Endothelial cell of umbilical vein (primary cell): ENCODE measurements around the gene LRP1B. TPM values are rescaled to one million over a fixed set of nuclear protein-coding genes. Genes with fewer than 3 reads are reported as not detected.

Source experiments
- BruUV-seq: library from RNA; stranded (reverse); fragments of 400-500 nt; replicated peaks from 2 replicates; lab custom pipeline; 2021; lab: Mats Ljungman, UMichigan
- CTCF ChIA-PET: fragments of 300-600, 350-600 bp; sonication (Branson Sonifier 250); formaldehyde crosslinking; loops from one replicate; lab custom pipeline; 2021; ENCODE audit warnings: antibody characterized with exemption, inconsistent platforms; lab: Charles Lee
- POLR2A ChIA-PET: fragments of 300-600, 350-600 bp; sonication (Branson Sonifier 250); formaldehyde crosslinking; loops from one replicate; lab custom pipeline; 2021; ENCODE audit warnings: antibody characterized with exemption, inconsistent platforms; lab: Charles Lee
- DNase-seq: peaks from one replicate; pipeline ENCODE4 v3.0.0-alpha.2; 2011; ENCODE audit warnings: low read depth, low spot score
- FAIRE-seq: peaks from 2 replicates; lab custom pipeline; 2011; peaks lifted over from hg19 to GRCh38; lab: Jason Lieb, UNC
- H2AFZ ChIP-seq: 2 replicates; pipeline ENCODE4 v1.6.0; 2012; ENCODE audit warnings: low read depth, low read length, control low read depth, inconsistent platforms
- H3K27ac ChIP-seq: 2 replicates; pipeline ENCODE4 v1.5.1; 2011; ENCODE audit warnings: low read depth, mild to moderate bottlenecking, control low read depth, low read length, moderate library complexity; ENCODE audit not compliant: insufficient read depth
- H3K27me3 ChIP-seq, 2 experiments: 2 replicates each; pipeline versions ENCODE4 v1.6.0 to v1.6.1; 2011; ENCODE audit warnings: low read length in 2 of 2, mixed read lengths in 1 of 2; ENCODE audit not compliant: control insufficient read depth in 2 of 2, insufficient read depth in 2 of 2
- H3K36me3 ChIP-seq, 2 experiments: 2 replicates in 1 of 2; 3 replicates in 1 of 2; pipeline ENCODE4 v1.5.1; 2011; ENCODE audit warnings: low read length in 2 of 2, mild to moderate bottlenecking in 1 of 2, moderate library complexity in 1 of 2; ENCODE audit not compliant: control insufficient read depth in 2 of 2, insufficient read depth in 2 of 2; ENCODE audit errors: extremely low read depth in 1 of 2
- H3K4me1 ChIP-seq: 3 replicates; pipeline ENCODE4 v1.5.1; 2011; ENCODE audit warnings: mild to moderate bottlenecking, low read length; ENCODE audit not compliant: control insufficient read depth, insufficient read depth; ENCODE audit errors: extremely low read depth
- H3K4me2 ChIP-seq: 2 replicates; pipeline ENCODE4 v1.6.1; 2011; ENCODE audit warnings: low read length, control low read depth, mixed read lengths; ENCODE audit not compliant: insufficient read depth
- H3K4me3 ChIP-seq, 3 experiments: fragments of 200-600 bp in 1 of 3; sonication (generic), shearing (Covaris generic) in 1 of 3; replicated peaks in 1 of 3; 2 replicates each; pipeline ENCODE4 v1.5.1; 2011 to 2016; ENCODE audit warnings: control low read depth in 3 of 3, low read length in 3 of 3, mild to moderate bottlenecking in 2 of 3, inconsistent platforms in 1 of 3, low read depth in 1 of 3, moderate library complexity in 1 of 3; ENCODE audit not compliant: insufficient read depth in 1 of 3
- H3K79me2 ChIP-seq: 2 replicates; pipeline ENCODE4 v1.6.0; 2012; ENCODE audit warnings: low read length, inconsistent platforms; ENCODE audit not compliant: control insufficient read depth, insufficient read depth
- H3K9ac ChIP-seq: replicated peaks from 2 replicates; pipeline ENCODE3; 2011; ENCODE audit warnings: low read length, control low read depth; ENCODE audit not compliant: insufficient read depth; ENCODE audit errors: extremely low read depth
- H3K9me1 ChIP-seq: replicated peaks from 3 replicates; pipeline ENCODE4 v1.6.0; 2011; ENCODE audit warnings: mild to moderate bottlenecking, low read length; ENCODE audit not compliant: control insufficient read depth, insufficient read depth; ENCODE audit errors: extremely low read depth
- H3K9me3 ChIP-seq: replicated peaks from 2 replicates; pipeline ENCODE4 v1.5.1; 2012; ENCODE audit warnings: low read length, inconsistent platforms; ENCODE audit not compliant: control insufficient read depth, insufficient read depth
- H4K20me1 ChIP-seq: replicated peaks from 2 replicates; pipeline ENCODE3; 2011; ENCODE audit warnings: mild to moderate bottlenecking, low read length; ENCODE audit not compliant: control insufficient read depth, insufficient read depth; ENCODE audit errors: extremely low read depth
- CTCF ChIP-seq, 2 donors: IDR thresholded peaks; 1 replicate in 1 of 2; 2 replicates in 1 of 2; pipeline ENCODE4 v1.5.1; 2011; ENCODE audit warnings: low read length in 2 of 2, mild to moderate bottlenecking in 2 of 2, moderate library complexity in 2 of 2, control low read depth in 1 of 2, inconsistent platforms in 1 of 2, low read depth in 1 of 2; ENCODE audit not compliant: insufficient read depth in 1 of 2; ENCODE audit errors: extremely low read depth in 1 of 2
- EZH2 ChIP-seq: IDR thresholded peaks from 2 replicates; pipeline ENCODE4 v1.6.1; 2012; ENCODE audit warnings: borderline replicate concordance, low read depth, mild to moderate bottlenecking, moderate library complexity, low read length, inconsistent platforms; ENCODE audit not compliant: severe bottlenecking
- FOS ChIP-seq: IDR thresholded peaks from 2 replicates; pipeline ENCODE4 v1.6.1; 2011; ENCODE audit warnings: mild to moderate bottlenecking, low read length, moderate library complexity, borderline replicate concordance; ENCODE audit not compliant: insufficient read depth
- GATA2 ChIP-seq: IDR thresholded peaks from 2 replicates; pipeline ENCODE4 v1.7.0; 2011; ENCODE audit warnings: low read depth, mild to moderate bottlenecking, moderate library complexity, mixed read lengths, low read length; ENCODE audit not compliant: insufficient read length, insufficient read depth
- JUN ChIP-seq: IDR thresholded peaks from 2 replicates; pipeline ENCODE4 v1.6.1; 2011; ENCODE audit warnings: borderline replicate concordance, low read depth; ENCODE audit not compliant: insufficient read length, insufficient read depth
- MAX ChIP-seq: IDR thresholded peaks from 2 replicates; pipeline ENCODE4 v1.6.1; 2011; ENCODE audit not compliant: insufficient read depth, insufficient read length
- MYC ChIP-seq: IDR thresholded peaks from one replicate; pipeline ENCODE4 v1.6.1; 2011; ENCODE audit warnings: mild to moderate bottlenecking, low read depth, low read length
- POLR2A ChIP-seq: IDR thresholded peaks from 2 replicates; pipeline ENCODE4 v1.6.1; 2012; ENCODE audit warnings: low read depth, mild to moderate bottlenecking, control low read depth, low read length
- POLR2AphosphoS5 ChIP-seq: IDR thresholded peaks from 2 replicates; pipeline ENCODE4 v1.6.1; 2012; ENCODE audit warnings: low read depth, mild to moderate bottlenecking, control low read depth, low read length, moderate library complexity; ENCODE audit not compliant: insufficient read depth
- dilution Hi-C: fragments of 300-500 bp; cut with MboI; formaldehyde crosslinking; loops from one replicate; pipeline ENCODE4 v1.15.0; 2019; ENCODE audit warnings: low sequenced_read_pairs; ENCODE audit not compliant: extremely low pct_ligation_motif_present
- intact Hi-C: fragments of 100-400 bp; cut with micrococcal nuclease; formaldehyde crosslinking; loops from one replicate; pipeline ENCODE4 v1.10.0; 2022
- polyA plus RNA-seq, 4 experiments: library from polyadenylated mRNA; depleted of rRNA in 3 of 4; stranded (reverse) in 3 of 4; unstranded in 1 of 4; fragments of >200 nt; gene quantifications; 2 replicates each; pipeline versions ENCODE4 v1.2.1 to v1.2.3, GENCODE V29; 2011 to 2012; ENCODE audit warnings: missing spikeins in 1 of 4
- total RNA-seq: library from RNA; stranded (reverse); gene quantifications from 2 replicates; pipeline ENCODE4 v1.2.3, GENCODE V29; 2021

The LRP1B gene
- total and polyA plus RNA-seq, 2 donors (not counting 3 experiments of a cell fraction or from before 2014, with no cell fraction given): 0.03 to 0.07 TPM

DNA sequence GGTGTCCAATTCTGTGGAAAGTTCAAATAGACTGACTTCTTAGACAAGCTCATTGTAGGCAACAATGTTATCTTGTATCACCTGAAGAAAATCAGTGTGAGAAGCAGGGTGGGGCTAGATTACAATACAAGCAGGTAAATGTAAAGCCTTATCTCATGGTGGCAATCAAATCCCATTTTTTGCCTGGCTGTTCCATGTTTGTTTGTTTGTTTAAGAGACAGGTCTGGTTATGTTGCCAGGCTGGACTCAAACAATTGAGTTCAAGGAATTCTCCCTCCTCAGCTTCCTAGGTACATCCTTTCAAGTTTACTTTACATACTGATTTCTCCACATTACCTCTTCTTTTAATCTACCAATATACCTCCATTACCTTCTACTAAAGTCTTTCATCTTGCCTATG is 464.6 kb downstream of the LRP1B start:
- Histone ChIP-seq H3K27me3 (no peaks in the 10 kb centered on the region), H3K36me3 (no peaks in the 10 kb centered on the region), H3K9me3 (no peaks in the 10 kb centered on the region), H3K4me2 (no peak overlapping the region), H3K27ac (no peak overlapping the region), H3K4me1 (no peaks in the 10 kb centered on the region), H3K79me2 (no peaks in the 10 kb centered on the region), H3K9me1 (no peaks in the 10 kb centered on the region), H3K9ac (no peak overlapping the region), H2AFZ (no peak overlapping the region), H3K4me3 (no peak overlapping the region), H4K20me1 (no peaks in the 10 kb centered on the region)
- no TSS peak for BruUV-seq
- FAIRE-seq (no peak), DNase-seq (no peak)
- CTCF ChIA-PET: no interaction called here
- intact Hi-C loops: no loop called here
- dilution Hi-C loops: no loop called here
- POLR2A ChIA-PET: no interaction called here
- no peak for TF ChIP-seq CTCF (IDR thresholded peaks at IDR 0.05; ENCODE audit: extremely low read depth in 1 of 2, insufficient read depth in 1 of 2, low read depth in 1 of 2, low read length in 2 of 2)

GRCh38 chr2:141660232-141660631 is 470.6 kb downstream of the LRP1B start:
- intact Hi-C loops: no loop called here
- no TSS peak for BruUV-seq

More at GRCh38 chr2:141660232-141660631, 470.6 kb downstream of the LRP1B start:
- ChIA-PET CTCF (no interaction called here), POLR2A (no interaction called here)
- Histone ChIP-seq H3K4me2 (no peak overlapping the region), H3K9me1 (no peaks in the 10 kb centered on the region), H3K27me3 (no peaks in the 10 kb centered on the region), H3K36me3 (no peaks in the 10 kb centered on the region), H4K20me1 (no peaks in the 10 kb centered on the region), H2AFZ (no peak overlapping the region), H3K9me3 (no peaks in the 10 kb centered on the region), H3K4me3 (no peak overlapping the region), H3K9ac (no peak overlapping the region), H3K4me1 (no peaks in the 10 kb centered on the region), H3K79me2 (no peaks in the 10 kb centered on the region), H3K27ac (no peak overlapping the region)
- DNase-seq: no peak
- FAIRE-seq: no peak
- no peak for TF ChIP-seq GATA2
- TF ChIP-seq CTCF (IDR thresholded peaks at IDR 0.05; ENCODE audit: extremely low read depth in 1 of 2, insufficient read depth in 1 of 2, low read depth in 1 of 2, low read length in 2 of 2): no peak
- no peak for TF ChIP-seq JUN
- no peak for TF ChIP-seq MAX
- no peak for TF ChIP-seq FOS
- no peak for TF ChIP-seq EZH2
- no peak for TF ChIP-seq POLR2AphosphoS5
- TF ChIP-seq MYC: no peak
- no peak for TF ChIP-seq POLR2A
- dilution Hi-C loops: no loop called here
